Activated T-helper 1 cell treated with anti-CD3 and anti-CD28 coated beads, Interleukin-2, amount 50 U/mL, for 16 hours (primary cell): ENCODE results near the gene GPC6.

Experiments
- DNase-seq, 2 donors: peaks; one replicate each; pipeline ENCODE4 v3.0.0-alpha.2; 2020; ENCODE audit warnings: low read depth in 1 of 2, low spot score in 1 of 2

The GPC6 gene

DNA sequence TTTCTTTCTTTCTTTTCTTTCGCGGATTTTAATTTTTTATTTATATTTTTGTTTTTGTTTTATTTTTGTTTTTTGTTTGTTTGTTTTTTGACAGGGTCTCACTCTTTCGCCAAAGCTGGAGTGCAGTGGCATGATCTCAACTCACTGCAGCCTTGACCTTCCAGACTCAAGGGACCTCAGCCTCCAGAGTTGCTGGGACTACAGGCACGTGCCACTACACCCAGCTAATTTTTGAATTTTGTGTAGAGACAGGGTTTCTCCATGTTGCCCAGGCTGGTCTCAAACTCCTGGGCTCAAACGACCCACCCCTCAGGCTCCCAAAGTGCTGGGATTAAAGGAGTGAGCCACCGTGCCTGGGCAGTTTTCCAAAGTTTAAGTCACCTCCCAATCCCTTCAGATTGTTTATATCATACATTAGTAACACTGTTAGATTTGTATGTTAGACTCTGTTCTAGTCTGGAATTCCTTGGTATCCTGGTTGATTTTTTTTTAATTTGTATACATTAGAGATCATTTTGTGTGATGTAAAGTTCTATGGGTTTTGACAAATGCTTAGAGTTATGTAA is 655.6 kb downstream of the GPC6 start:
- DNase-seq = no peak

DNA sequence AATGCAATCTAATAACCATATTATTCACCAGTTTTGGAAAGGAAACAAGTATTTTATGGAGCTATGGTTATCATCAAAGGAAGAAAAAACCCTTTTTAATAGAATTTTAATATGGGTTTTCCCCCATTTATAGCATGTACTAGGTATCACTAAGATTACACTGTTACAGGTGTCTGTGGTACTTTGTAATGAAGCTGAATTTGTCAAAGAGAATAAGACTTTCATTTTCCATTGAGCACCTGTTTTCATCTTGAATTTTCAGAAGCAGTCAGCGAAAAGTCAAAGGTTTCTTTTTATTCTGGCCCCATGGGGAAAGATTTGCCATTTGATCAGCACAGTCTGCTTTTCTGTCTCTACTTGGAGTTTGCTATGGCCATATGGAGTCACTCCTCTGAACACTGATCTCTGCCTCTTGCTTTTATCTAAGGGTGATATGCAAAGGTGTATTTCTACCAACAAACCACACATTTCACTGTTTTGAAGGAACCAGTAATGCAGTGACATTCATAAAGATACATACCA is 662.9 kb downstream of the GPC6 start:
- DNase-seq = no peak

DNA sequence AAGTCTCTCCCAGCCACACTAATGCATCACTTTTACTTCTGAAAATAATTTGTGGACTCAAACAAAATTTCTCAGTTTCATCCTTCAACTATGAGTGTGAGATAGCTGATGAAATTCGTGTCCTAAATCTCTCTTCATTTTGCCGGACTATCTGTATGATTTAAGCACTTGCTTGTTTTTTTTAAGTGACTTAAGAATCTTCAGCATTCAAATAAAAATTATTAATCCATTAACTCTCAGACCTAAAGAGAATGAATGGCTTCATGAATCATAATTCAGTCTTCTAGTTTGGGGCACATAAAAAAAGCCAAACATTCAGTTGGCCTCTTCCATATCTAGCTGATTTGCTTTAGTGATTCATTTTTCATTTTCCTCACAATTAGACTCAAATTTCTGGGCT is 673.4 kb downstream of the GPC6 start:
- DNase-seq = no peak

GRCh38 chr13:93900731-93901130 is 674.1 kb downstream of the GPC6 start:
- no peak for DNase-seq

DNA sequence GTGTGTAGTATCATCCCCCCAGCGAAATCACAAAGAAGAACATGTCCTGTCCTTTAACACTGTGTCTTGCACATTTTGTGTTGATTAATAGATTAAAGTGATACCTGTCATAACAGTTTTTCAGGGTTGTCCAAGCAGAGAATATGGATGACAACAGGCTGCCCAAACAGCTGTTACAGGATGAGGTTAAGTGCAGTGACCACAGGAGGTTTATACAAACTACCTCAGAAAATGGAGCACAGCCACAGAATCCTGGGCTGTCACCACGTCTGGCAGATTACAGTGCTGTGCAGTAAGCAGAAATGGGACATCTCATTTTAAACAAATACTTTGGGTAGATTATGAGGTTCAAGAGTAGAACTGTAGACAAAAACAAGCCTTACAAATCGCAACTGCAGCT is 677.3 kb downstream of the GPC6 start:
- DNase-seq = no peak

GRCh38 chr13:93915269-93915809 is 688.7 kb downstream of the GPC6 start:
- no peak for DNase-seq

DNA sequence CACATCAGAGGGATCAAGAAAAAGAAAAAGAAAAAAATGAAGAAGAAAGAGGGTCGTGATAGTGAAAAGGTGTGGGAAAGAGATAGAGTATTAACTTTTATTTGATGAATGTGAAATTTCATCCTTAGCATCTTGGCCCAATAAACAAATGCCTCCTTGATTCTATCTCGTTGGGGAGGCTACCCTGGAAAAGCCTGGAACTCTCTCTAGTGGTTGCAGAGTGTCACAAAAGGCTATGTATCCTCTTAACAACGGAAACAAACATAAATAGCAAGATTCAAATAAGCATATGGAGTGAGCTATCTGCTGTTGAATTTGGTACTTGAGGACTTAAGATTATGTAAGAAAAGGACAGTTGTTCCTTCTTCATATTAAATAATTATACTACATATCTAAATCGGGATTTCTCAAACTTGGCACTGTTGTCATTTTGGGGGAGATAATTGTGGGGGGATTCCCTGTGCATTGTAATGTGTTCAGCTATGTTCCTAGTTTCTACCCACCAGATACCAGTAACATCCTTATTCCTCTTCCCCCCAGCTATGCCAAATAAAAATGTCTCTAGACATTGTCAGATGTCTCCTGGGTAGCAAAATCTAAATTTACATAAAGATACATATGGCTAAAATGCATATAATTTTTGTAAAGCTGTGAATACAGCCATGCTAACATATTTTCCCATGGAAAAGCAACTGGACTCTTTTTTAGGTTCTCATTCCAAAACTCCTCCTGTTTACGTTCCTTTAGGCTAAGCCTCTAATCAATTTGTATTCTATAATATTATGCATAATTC is 695.7 kb downstream of the GPC6 start:
- DNase-seq = no peak

DNA sequence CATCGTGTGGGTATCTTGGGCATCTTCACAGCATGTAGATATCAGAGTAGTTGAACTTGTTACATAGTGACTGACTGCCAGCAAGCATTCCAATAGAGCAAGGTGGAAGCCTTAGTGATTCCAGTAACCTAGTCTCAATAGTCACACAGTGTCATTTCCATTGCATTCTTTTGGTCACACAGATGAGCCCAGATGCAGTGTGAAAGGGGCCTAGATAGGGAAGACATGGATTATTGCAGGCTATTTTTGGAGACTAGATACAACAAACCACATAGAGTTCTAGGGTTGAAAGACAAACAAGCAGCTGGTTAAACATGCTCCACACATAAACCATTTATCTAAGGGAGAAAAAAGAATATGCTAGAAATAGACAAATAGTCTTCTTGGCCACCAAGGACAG is 699.4 kb downstream of the GPC6 start:
- no peak for DNase-seq

GRCh38 chr13:93926425-93926824 is 699.8 kb downstream of the GPC6 start:
- DNase-seq = no peak

DNA sequence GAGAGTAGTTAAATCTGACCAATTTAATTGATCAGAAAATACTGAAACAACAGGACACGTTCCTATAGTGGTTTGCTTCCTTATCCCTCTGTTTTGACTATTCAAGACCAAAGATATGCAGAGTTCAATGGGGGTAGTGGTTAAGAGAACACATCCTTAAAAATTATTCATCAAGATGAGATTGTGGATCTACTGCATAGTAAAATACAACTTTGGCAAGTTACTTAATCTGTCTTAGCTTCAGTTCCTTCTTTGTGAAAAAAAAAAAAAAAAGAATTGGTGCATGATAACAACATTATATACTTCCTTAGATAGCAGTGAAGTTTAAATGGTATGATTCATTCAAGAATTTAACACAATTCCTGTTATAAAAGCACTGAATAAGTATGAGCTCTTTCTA is 700.8 kb downstream of the GPC6 start:
- DNase-seq = no peak

DNA sequence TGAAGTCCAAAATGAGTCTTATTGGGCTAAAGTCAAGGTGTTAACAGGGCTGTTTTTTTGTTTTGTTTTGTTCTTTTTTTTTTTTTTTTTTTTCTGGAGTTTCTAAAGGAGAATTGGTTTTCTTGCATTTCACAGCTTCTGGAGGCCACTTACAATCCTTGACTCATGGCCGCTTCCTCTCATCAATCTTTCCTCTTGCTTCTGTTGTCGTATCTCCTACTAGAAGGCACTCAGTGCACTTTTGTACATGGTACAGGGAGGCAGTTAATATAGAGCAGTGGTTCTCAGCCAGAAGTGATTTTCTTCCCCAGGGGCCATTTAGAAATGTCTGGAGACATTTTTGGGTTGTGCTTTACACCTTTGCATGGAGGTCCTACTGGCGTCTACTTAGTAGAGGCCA is 706.3 kb downstream of the GPC6 start:
- DNase-seq = no peak

DNA sequence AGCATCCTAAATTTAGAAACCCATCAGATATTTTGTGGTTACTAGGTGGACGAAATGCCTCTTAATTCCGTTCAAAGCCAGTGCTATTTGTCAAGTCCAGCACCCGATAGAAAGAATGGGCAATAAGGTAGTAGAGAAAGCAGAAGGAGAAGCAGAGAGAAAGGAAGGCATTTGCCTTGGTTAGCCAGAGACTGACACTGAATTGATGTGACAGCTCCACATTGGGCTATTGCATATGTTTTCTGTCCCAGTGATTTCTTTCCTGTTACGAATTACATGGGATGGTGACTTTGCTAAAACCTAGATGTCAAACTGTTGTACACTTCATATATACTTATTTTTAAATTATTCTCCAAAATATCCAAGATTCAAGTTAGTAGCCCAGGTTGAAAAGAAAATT is 710.3 kb downstream of the GPC6 start:
- DNase-seq = no peak

GRCh38 chr13:93941444-93941843 is 714.8 kb downstream of the GPC6 start:
- DNase-seq = no peak

- DNase-seq = no peak
Measured at GRCh38 chr13:93942016-93942415, 715.4 kb downstream of the GPC6 start.

GRCh38 chr13:93945621-93946020 is 719.0 kb downstream of the GPC6 start:
- no peak for DNase-seq

DNA sequence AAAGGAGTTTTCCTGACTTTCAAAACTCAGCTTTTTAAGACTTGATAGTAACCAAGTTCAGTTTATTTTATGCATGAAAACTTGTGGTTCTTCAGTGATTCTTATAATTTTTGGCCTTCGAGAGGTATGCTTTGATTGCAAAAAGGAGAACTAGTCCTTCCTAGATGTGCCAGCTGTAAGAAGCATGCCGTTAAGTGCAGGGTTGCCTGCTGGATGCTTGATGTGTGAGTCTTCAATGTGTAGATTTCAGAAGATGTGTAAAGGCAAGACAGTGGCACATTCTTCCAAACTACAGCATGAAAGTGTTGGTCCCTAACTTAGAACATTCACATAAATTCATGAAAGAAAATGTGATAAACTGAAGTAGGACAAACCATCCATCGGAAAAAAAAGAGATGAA is 720.4 kb downstream of the GPC6 start:
- DNase-seq = no peak

GRCh38 chr13:93947651-93948050 is 721.0 kb downstream of the GPC6 start:
- no peak for DNase-seq

GRCh38 chr13:93948162-93948922 is 721.7 kb downstream of the GPC6 start:
- DNase-seq = no peak

GRCh38 chr13:93951108-93951507 is 724.5 kb downstream of the GPC6 start:
- DNase-seq = no peak

- DNase-seq = no peak
Measured at GRCh38 chr13:93951951-93952350, 725.3 kb downstream of the GPC6 start.

DNA sequence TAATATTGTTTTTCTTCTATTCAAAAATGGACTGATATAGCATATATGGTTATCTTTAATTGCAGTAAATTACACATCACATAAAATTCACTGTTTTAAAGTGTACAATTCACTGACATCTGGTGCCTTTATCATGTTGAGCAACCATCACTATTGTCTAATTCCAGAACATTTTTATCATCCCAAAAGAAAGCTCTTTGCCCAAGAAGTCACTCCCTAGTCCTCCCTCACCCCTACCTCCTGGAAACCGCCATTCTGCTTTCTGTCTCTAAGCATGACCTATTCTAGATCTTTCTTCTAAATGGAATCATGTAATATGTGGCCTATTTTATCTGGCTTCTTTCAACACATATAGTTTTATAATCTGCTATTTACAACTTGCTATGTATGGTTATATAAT is 727.2 kb downstream of the GPC6 start:
- DNase-seq = no peak

- DNase-seq = no peak
Measured at GRCh38 chr13:93955904-93956303, 729.3 kb downstream of the GPC6 start.
